ENCODE results near the gene SMARCC1. TPM values are rescaled to one million over a fixed set of nuclear protein-coding genes. Genes with fewer than 3 reads are reported as not detected.
A peak's percentile ranks its signal among the peaks of the same experiment; 100 is the strongest.

The SMARCC1 gene
- total RNA-seq, 1 donor from 2014 or later, result 35.6 TPM

DNA sequence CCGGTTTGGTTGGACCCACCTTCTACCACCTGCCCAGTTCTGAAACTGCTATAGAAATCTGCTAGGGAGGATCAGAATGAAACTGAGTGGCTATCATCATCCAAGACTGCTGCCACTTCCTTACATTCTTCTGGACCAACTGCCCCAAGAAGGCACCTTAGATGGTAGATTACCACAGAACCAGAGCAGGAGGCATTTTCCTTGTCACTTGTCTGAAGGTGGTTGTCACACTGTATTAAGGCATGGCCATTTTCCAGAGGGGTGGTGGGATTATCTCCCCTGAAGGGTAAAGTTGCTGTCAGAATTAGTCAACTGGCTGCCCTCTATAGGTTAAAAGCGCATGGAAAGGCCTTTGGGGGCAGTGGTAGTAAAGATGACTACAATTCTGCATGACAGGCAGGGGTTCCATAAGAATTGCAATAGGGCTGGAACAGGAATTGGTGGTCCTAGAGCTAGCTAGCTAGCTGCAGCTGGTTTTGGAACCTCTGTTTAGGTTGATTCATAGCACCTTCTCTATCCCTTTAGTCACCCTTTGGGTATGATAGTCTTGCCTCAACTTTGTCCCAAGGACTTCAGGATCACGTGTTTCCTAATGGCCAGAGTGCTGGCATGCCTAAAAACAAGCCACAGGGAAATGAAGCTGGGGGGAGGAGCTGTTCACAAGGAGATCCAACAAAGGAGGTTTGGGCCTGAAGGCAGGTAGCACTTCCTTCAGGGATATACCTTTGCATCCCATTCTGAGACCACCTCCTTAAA is 198.2 kb downstream of the SMARCC1 start:
- no peak for DNase-seq

DNA sequence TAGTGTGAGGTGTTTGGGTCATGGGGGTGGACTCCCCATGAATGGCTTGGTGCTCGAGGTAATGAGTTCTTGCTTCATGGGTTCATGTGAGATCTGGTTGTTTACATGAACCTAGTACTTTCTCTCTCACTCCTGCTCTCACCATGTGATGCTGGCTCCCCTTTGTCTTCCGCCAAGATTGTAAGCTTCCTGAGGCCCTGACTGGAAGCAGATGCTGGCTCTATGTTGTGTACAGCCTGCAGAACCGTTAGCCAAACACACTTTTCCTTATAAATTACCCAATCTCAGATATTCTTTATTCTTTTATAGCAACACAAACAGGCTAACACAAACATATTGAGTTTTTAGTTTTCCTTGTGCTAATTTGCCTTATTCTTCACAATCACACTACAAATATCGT is 199.9 kb downstream of the SMARCC1 start:
- DNase-seq, result no peak

DNA sequence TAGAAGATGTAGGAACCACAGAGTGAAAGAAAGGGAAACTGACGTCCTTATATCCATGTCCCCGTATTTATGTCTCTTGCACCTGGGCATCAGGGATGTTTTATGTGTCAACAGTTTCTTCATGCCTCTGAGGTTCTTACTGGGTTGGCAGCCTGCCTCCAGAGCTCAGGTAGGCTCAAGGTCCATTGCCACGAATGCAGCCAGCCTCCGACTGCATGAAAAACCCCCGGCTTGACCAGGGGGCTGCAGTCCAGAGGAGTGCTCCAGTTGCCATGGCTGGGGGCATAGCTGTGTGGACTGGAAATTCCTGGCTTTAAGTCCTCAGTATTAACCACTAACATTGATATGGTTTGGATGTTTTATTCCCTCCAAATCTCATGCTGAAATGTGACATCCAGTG is 200.3 kb downstream of the SMARCC1 start:
- no peak for DNase-seq

DNA sequence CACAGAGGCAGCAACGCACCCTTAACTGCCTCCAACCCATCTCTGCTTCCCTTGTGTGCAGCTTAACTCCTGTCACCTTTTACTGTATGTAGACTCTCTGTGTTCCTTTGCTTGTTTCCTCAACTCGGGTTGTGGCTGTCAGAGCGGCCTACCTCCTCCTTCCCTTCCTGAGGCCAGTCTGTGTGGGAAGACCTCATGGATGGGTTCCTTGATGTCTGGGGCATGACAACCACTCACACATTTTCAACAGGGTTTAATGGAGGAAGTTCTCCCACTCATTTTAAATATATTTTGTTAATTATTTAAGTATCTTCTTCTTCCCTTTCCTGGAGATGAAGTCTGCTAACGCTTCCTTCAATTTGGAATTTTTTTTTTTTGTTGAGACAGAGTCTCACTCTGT is 201.2 kb downstream of the SMARCC1 start:
- DNase-seq, result no peak

DNA sequence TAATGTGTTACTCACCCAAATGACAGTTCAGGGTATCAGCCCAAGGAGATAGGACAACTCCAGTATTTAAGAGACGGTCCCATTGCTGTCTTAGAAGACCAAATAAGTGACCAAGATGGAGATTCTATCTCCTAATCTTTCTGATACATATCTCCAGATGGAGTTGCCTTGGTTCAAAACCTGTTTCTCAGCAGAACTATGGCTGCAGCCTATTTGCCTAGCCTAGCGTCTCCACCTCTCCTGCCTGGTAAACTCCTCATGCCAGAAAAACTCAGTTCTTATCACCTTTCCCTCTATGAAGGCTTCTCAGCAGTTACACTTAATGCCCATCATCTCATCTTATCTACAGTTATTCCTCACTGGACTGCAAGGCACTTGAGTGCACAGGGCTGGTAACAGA is 201.8 kb downstream of the SMARCC1 start:
- no peak for DNase-seq

DNA sequence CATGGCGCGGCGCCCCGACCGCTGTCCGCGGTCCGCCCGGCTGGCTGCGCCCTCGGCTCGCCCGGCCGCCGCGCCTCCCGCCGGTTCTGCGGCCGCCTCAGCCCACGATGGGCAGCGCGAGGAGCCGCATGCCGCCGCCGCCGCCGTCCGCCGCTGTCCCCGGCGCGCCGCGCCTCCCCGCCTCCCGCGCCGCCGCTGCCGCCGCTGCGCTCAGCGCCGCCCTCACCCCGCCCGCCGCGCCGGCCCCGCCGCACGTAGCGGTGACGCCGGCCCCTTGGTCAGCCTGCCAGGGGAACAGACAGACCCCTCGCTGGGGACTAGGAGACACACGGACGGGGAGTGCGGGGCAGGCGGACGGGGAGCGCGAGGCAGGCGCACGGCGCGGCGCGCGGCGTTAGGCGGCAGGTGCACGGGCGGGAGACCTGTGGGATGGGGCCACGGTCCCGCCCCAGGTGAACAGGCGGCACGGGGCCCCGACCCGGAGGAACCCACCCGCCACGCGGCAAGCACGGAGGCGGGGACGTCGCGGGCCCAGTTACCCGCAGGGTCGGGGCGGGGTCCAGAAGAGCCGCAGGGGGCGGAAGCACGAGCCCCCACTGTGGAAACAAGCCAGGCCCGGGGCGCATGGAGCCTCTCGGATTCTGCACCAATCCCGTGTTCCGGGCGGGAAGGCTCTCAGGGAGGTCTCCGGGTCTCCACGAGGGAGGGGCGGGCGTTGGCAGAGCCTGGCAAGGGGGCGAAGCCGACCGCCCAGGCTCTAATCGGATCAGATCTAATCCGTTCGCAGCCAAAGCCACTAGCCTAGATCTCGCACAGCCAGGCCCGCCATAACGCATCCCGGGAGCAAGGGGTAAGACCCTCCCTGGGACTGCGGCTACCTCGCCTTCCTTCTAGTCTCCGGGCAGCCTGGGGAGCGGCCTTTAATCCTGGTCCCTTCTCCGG is 202.7 kb downstream of the SMARCC1 start, which contains the start of gene CSPG5:
Gene CSPG5 (minus strand): TSS at position 175 of the 942 bp plus-strand sequence. CDS start 172 bp downstream, at position 3.
- no peak for DNase-seq

DNA sequence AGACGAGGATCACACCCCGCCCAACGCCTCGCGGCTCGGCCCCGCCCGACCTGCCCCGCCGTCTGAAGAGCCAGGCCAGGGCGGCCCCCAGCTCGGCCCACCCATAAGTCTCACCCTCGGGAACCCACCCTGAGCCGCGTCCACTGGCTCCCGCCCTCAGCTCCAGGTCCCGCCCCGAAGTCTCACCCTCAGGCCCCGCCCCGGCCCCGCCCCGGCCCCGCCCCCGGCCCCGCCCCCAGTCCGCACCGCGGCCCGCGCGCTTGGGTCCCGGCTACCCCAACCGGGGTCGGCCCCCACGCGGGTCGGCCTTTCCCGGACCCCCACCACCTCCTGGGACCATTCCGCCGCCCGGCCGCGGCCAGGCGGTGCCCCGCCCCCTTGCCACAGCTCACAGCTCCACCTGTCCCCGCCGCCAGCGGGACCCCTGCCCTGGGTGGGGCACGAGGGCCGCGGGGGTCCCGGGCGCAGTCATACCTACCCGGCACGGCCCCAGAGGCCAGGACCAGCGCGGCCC is 203.5 kb downstream of the SMARCC1 start:
- peak; percentile 29 for DNase-seq

DNA sequence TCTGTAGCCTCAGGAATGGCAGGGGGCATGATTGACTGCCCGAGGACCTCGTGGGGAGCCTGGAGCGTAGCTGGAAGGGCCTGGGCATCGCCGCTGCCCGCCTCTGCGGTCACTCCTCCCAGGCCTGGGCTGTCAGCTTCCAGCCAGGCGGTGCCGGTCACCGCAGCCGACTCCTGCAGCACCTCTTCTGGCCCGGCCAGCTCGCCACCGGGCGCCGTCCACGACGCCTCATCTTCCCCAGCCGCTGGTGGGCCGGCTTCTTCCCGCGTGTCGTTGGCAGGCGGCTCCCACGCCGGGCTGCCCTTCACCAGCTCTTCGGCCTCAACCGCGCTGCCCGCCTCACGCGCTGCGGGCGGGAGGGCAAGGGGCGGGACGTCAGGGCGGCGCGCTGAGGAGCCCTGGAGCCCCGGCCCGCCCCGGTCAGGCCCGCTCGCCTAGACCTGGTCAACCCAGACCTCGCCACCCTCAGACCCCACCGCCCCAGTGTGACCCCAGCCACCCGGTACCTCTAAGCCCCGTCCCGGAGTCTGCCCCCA is 204.0 kb downstream of the SMARCC1 start:
- DNase-seq, result peak; percentile 25

DNA sequence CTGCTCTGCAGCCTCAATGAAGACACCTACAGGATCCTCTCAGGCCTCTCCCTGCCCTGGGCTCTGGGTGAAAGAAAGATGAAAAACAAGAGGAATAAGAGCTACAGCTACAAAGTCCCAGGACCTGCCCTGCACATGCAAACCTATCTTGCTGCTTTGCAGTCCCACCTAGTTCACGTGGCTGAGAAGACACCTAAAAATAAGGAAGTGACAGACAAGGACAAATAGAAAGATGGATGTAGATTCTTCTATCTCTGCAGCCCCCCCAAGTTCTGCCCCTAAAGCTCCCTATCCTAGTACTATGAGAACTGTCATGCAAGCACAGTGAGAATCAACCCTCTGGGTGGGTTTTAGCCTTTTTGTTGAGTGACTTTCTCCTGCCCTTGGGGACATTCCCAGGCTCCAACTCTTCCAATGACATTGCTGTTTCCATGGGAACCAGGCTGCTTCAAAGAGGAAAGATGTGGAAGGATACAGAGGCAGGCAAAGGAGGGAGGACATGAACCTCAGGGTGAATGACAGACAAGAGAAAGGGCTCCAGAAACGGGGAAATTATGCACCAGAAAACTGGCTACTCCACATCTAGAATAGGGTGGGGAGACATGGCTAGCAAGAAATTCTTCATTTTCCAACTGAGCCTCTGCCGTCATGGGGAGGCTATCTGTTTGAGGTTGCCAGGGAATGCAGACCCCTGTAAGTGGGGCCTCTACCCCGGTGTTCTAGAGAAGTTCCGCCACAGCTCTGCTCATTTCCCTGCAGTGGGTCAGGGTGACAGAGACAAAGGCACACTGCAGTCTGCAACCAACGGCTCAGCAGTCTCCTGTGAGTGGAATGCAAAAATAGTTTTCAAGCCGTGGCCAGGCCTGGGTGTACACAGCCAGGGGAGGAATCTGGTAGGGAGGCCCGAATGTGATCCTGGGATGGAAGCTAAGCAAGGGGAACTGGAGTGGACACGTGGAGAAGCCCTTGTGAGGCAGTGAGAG is 208.2 kb downstream of the SMARCC1 start:
- no peak for DNase-seq

DNA sequence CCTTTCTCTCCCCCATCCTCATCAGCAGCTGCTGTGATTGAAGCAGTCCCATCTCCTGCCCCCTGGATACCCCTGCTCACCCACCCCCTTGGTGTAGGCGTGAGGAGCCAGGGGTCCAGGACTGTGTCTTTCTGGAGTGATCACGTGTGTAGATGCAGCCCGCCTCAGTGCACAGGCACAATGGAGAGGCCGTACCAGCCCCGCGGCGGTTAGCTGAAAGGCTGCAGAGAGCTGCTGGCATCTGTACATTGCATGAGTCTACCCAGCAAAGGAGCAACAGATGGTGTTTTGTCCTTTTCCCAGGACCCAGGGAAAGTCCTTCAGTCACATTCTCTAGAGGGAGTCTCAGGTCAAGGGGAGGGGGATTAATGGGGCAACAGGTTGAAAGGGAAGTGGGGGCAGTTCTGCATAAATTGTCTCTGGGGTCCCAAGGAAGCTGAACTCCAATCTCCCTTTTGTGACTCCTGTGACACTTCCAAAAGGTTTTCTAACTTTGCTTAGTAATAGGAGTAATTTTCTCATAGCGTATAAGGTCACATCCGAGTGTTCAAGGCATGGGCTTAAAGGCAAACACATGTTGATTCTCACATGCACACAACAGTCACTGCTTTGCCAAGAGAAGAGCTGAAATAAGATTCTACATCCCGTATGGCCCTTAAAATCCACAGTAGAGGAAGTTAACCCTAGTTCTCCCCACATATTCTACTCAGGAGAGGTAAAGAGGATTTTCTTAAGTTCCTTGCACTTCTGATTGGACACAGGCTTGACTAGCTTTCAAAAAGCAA is 210.1 kb downstream of the SMARCC1 start:
- DNase-seq, result no peak

DNA sequence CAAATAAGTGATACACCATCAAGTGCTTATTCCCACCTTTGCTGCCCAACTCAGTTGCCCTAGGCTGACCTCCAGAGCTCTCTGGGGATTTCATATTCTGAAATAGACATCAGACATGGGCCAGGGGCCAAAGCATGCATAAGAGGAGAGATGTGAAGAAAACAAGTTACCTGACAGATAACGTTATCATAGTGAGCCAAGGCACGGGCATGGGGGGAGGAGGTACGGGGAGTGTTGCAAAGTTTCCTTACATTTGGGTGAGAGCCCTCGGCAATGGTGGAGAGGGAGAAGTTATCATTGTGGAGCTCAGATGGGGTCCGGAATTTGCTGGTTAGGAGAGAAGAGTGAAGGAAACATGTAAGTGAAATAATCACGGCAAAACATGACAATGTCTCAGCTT is 212.8 kb downstream of the SMARCC1 start:
- no peak for DNase-seq

DNA sequence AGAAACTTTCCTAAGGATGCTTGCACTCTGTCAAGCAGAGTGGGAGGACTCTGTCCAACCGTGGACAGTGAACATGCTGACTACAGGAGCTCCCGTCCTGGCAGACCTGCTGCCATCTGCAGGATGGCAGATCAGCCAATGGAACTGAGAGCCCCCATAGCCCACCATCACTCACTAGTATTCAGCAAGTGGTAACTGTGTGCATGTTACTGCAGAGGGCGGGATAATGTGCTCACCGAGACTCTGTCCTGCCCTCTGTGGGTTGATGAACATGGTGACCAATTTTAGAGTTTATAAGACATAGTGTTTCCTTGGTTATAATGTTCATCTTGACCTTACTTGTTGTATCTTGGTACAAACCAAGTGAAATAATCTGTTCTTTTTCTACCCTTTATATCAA is 214.5 kb downstream of the SMARCC1 start:
- DNase-seq, result no peak

DNA sequence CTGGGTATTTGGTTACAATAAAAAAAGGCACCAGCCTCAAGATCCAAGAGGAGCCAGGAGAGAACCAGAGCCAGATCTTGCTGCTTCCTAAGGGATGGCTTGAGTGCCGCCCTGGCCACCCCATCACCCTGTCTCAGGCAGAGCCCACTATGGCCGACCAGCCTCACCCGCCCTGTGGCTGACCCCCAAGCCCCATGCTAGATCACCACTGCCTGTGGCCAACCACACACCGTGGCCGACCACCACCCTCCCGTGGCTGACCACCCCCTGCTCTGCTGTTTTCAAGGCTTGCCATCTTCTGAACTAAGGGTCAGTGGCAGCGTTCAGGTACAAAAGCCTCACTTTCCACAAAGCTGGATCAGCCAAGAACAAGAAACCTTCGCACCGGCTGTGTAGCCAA is 215.0 kb downstream of the SMARCC1 start:
- DNase-seq, result no peak

DNA sequence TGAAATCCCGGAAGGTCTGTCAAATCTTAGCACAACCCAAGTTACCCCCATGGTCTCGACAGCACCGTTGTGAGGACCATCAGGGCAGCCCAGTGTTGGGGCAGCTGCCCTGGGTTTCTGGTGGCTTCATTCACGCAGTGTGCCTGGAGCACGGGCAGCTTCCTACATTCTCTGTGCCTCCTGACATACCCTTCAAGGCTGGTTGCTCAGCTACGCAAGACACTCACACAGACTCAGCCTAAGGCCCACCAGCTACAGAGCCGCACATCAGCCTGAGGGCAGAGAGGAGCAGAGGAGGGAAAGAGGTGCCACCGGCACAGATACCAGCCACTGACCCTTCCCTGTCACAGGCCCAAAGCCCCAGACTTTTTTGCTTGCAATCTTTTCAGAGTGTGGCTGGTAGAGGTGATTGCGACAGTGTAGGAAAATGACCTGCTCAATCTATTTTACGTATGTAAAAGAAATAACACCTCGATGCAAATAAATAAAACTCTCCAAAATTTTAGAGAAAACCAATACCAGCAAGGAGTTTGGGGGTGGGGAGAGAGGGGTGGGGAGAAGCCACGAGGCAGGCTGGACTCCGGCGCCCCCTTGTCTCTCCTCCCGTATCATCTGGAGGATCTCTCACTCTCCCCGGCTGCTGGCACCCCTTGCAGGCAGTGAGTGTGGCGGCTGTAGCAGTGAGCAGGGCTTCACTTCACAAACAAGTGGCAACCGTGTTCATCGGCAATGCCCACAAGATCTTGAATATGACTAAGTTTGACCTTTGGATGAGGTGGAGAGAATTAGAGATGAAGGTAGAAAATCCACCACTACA is 215.8 kb downstream of the SMARCC1 start:
- DNase-seq, result no peak

DNA sequence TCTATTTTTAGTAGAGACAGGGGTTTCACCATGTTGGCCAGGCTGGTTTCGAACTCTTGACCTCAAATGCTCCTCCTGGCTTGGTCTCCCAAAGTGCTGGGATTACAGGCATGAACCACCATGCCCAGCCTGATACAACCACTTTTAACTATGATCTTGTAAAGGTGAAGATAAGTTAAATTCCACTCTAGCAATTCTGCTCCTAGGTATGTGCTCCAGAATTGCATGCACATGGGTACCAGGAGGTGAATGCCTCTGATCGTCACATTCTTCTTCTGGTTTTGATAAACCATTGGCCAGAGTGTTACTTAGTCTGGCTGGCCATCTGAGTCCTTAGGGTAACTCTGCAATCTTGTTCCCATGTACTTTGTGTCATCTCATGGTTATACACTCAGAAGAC is 225.3 kb downstream of the SMARCC1 start:
- DNase-seq, result no peak

DNA sequence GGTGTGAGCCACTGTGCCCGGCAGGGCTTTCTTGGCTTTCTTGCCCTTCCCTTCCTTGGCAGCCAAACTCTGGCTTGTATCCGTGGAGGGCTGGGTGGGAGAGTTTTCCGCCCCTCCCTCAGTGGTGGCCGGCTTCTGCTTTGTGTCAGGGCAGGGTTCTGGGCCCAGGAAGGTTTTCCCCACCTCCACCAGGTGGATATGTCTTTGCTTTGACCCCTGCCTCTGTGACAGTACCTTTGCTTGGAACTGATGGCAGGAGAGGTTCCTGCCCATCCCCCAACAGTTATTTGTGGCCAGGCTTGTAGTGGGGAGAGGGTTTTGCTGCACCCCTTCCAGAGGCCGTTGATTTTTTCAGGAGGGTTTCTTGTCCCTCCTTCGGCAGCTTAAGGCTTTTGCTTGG is 227.4 kb downstream of the SMARCC1 start:
- DNase-seq, result no peak

DNA sequence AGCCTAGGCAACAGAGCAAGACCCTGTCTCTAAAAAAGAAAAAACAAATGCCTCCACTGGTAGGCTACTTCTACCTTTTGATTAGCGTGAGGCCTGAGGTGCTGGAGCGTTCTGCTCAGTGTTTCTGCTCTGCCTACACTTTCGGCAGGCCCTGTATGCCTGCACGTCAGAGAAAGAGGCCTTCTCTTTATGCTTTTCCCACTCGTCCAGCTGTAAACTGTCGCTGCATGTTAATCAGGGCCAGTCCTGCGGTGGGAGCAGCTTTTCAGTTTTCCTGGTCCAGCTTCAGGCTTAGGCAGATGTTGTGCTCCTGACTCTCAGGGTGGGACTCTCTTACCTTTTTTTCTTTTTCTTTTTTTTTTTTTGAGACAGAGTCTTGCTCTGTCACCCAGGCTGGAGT is 228.3 kb downstream of the SMARCC1 start:
- no peak for DNase-seq

DNA sequence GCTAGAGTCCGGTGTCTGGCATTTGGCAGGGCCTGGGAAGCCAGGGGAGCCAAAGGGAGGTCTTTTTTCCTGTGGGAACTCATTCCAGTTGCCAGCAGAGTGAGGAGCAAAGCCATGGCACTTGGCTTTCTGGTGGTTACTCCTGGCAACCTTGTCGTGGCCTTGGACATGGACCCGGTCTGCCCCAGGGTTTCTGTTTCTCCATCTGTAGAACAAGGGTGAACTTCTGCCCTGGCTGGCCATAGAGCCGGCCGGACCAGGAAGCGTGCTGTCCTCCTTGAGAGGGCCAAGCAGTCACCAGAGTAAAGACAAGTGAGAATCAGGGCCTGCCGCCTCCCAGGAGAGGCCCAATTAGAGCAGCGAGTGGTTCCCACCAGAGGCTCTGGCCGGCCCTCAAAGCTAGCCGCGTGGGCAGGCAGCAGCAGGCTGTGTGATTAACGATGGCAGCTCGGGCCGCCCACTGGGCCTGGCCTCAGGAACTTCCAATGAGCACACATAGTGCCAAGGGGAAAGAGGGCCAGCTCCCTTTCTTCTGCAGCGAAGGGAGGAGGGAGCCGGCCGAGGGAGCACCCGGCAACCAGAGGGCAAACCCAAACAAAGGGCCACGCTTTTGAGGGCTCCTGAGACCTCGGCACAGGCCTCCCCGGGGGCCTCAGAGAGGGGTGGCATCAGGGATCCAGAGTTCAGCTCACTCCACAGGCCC is 239.1 kb downstream of the SMARCC1 start:
- DNase-seq, result no peak

DNA sequence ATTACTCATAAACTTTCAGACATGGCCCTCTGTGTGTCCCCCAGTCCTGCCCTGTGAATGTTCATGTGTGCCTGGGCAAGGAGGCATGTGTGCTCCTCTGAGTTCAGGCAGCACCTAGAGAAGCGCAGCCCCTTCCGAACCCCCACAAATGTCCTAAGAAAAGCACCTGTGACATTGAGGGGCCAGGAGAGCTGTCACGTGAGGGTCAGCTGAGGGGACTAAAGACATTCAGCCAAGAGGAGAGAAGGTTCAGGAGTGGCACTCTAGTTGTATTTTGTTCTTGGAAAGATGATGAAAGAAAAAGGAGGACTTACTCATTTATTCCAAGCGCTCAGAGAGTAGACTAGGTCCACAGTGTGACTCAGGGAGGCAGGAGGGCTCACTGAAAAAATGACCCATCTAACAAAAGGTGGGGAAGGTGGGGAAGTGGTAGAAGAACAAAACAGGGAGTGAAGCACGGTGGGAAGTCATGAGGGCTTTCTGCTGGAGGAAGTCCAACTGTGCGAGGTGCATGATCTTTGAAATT is 240.0 kb downstream of the SMARCC1 start:
- no peak for DNase-seq

All from dermis blood vessel endothelial cell (primary cell).